NCI-H1417 (cell line): ENCODE data around the gene RBM45.
"Not testable (repeated sequence)": the region's sequence is repeated elsewhere in the genome, so short reads cannot be mapped to it uniquely, and the experiment has no call there.

Source experiments
- DNase-seq, 3 experiments: peaks; one replicate each; lab custom pipeline; 2025; lab: John Stamatoyannopoulos, UW

The RBM45 gene, protein sequence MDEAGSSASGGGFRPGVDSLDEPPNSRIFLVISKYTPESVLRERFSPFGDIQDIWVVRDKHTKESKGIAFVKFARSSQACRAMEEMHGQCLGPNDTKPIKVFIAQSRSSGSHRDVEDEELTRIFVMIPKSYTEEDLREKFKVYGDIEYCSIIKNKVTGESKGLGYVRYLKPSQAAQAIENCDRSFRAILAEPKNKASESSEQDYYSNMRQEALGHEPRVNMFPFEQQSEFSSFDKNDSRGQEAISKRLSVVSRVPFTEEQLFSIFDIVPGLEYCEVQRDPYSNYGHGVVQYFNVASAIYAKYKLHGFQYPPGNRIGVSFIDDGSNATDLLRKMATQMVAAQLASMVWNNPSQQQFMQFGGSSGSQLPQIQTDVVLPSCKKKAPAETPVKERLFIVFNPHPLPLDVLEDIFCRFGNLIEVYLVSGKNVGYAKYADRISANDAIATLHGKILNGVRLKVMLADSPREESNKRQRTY

GRCh38 chr2:178112202-178113152 is at the start of gene RBM45:
TSS of gene RBM45 (plus strand) at chr2:178112437. CDS start at chr2:178112547, 110 bp downstream.
- DNase-seq, result peak; percentile 82 to 94 (median 85)

DNA sequence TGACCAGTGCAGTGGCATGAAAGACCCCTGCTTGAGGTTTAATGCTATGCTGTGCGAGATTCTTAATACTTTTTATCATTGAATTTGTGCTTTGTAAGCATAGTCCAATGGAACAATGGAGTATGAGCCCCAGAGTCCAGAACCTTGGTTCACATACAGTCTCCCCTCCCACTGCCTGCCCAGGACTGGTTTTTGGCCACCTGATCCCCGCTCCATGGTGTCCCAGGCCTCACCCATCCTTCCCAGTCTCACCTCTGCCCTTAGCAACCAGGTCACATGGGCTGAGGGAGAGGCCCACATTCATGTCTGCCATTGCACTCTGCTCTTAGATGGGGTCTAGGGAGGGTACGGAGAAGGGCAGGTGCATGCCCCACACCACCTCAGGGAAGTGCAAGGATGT is 45.9 kb upstream of the RBM45 start:
- DNase-seq, result no peak

DNA sequence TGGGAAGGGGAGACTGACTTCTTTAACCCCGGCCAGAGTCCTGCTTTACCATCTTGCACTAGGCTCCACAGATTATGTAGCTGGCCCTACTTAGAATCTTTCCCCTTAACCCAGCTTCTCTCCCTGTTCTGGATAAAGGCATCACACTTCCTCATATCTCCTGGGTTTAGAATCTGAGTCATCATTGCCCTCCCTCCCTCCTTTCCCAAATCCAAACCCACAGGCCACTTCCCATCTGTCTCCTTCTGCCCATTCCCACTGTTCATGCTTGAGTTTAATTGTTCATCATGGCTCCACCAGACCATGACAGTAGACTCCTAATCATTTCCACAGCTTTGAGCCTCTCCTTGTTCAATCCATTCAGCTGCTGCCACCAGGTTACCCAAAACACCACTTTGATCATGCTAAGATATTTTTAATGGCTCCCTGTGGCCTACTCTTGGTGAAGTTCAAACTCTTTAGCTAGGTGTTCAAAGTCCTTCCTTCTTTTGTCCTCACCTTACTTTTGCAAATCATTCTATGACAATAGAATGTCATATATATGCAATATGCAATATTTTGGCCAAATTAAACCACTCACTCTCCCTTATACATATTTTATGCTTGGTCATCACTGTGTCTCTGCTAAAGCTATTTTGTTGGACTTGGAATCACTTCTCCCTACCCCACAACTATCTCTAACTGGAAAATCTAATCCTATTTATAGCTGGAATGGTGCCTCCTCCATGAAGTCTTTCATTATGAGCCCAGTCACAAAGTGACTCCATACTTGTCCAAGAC is 45.2 kb upstream of the RBM45 start:
- peak in 1 of 3 experiments; percentile 70 for DNase-seq

DNA sequence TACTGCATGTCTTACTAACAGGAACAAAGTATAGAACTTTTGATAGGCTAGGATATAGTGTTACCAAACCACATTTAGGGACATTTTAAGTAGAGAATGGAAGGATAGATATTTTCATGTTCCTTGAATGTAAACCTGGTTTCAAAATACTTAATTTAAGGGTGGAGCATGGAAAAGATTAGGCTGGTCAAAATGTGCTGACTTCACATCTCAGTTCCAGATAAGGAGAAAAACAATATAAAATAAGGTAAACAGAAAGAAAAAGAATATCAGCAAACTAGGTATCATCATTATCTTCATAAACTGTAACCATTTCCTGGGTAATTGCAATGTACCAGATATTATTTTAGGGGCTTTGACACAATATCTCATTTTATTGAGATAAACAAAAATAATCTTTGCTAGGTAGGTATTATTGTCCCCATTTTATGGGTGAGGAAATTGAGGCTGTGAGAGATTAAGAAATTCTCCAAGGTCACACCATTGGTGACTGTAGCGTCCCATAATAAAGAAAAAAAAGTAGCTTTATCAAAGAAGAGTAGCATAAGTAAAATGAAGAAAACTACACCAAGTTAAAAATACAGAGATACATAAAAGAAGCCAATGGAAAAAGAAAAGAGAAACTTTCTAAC is 43.3 kb upstream of the RBM45 start:
- no peak for DNase-seq

- DNase-seq, result peak in 1 of 3 experiments; percentile 20
Measured at GRCh38 chr2:178069551-178069950, 42.7 kb upstream of the RBM45 start.

DNA sequence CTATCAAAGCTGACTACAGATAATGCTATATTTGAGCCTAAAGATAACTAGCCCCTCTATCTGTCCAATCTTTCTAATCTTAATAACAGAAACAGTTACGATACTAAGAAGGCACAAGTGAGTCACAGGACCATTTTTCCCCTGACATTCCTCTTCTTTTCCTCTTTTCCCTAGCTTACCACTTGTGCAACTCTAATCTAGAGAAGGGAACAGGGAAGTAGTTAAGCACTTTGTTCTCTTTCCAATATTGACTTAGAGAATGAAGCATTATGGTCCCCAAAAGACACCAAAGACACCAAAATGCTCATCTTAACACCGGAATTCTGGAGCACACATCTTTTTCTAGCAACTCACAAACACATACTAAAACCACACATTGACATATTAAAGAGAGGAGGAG is 41.4 kb upstream of the RBM45 start:
- DNase-seq, result no peak

DNA sequence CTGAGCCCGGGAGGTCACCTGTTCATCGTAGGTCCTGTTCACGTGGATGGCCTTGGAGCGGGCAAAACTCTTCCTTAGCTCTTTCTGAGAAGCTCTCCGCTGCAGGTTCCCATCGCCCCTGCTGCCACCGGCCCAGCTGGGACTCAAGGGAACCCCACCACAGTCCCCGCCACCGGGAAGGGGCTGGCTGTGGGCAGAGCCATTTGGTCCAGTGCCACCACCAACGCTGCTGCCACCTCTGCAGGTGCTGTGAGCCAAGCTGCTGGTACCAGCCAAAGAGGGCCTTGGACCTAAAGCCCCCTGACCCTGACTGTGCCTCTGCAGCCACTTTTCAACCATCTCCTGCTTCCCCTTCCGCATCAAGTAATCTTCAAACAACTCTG is 40.2 kb upstream of the RBM45 start:
- no peak for DNase-seq

GRCh38 chr2:178072383-178073301 is 39.6 kb upstream of the RBM45 start, which contains the start of gene PDE11A:
TSS of gene PDE11A (minus strand) at chr2:178072777. CDS start at chr2:178072437, 340 bp downstream.
- DNase-seq, result peak; percentile 44 to 88 (median 74)

GRCh38 chr2:178074123-178075005 is 37.9 kb upstream of the RBM45 start:
- DNase-seq, result no peak

GRCh38 chr2:178075006-178075326 is 37.3 kb upstream of the RBM45 start:
- DNase-seq, result no peak

GRCh38 chr2:178076130-178076529 is 36.1 kb upstream of the RBM45 start:
- DNase-seq, result no peak

- not testable (repeated sequence) for DNase-seq
Measured at GRCh38 chr2:178079279-178079678, 33.0 kb upstream of the RBM45 start.

- no peak for DNase-seq
Measured at GRCh38 chr2:178082408-178083045, 29.7 kb upstream of the RBM45 start.

GRCh38 chr2:178084273-178084672 is 28.0 kb upstream of the RBM45 start:
- no peak for DNase-seq

DNA sequence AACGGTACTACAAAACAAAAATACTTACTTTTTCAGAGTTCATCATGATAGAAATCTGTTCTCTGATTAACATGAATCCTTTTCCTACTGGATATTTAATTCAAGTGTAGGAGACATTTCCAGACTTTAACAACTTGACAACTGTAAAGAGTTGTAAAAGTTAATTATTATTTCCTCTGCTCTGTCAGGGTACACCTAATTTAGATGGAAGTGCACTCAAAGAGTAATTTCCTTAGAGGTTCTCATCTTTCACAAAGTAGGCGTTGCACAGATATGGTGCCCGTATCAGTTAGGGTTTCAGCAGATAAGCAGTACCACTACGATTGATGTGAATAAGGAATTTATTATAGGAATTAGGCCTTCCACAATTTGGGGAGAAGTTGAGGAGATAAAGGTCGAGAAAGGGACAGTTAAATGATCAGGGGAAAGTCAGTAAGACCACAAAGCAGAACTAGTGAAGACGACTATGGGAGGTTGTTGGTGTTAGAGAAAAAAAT is 23.4 kb upstream of the RBM45 start:
- no peak for DNase-seq

DNA sequence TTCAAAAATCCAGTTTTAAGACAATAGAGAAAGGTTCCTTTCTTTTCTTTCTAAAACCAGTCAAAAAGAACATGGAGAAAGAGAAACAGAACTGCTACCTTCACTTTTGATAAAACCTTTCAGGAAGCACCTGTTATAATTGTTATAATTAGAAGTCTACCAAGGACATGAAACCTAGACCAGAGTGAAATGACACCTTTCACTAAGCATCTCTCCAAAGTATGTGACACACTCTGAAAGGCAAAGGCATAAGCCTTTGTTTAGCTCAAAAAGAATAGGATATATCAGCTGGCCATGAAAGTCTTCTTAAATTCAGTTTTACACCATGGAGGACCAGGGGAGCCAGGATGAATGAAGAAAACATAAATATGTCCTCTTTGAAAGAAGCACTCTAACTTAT is 18.8 kb upstream of the RBM45 start:
- no peak for DNase-seq

DNA sequence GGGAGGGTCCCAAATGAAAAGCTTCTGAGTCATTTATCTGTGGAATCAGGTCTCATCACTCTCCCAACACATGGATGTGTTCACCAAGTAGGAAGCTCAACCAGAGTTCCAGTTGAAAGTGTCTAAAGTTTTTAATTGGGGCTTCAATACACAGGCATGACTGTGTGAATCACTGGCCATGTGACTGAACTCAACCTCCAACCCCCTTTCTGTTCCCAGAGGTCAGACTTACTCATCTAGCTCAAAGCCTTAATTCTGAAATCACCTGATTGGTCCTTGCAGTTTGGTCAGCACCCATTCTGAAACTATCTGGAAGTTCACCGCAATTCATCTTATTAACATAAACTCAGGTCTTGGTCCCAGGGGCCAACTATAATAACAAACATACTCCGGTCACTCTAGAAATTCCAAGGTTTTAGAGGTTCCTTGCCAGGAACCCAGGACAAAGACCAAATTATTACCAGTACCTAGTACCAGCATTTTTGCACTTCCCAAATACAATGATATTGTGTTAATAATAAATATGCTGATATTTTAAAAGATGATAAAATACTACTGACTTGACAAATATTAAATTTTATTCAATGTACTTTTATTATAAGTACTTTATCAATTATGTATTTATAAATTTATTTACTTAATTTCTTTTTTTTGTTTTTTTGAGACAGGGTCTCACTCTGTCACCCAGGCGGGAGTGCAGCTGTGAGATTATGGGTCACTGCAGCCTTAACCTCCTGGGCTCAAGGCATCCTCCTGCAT is 10.7 kb upstream of the RBM45 start:
- no peak for DNase-seq

- no peak for DNase-seq
Measured at GRCh38 chr2:178105566-178105965, 6.7 kb upstream of the RBM45 start.
